Measurements from ENCODE around the gene ATOSA. TPM values are rescaled to one million over a fixed set of nuclear protein-coding genes. Genes with fewer than 3 reads are reported as not detected.

ATOSA gene
- total and polyA plus RNA-seq, 11 donors = 12.2 to 51.5 (median 29.8) TPM

DNA sequence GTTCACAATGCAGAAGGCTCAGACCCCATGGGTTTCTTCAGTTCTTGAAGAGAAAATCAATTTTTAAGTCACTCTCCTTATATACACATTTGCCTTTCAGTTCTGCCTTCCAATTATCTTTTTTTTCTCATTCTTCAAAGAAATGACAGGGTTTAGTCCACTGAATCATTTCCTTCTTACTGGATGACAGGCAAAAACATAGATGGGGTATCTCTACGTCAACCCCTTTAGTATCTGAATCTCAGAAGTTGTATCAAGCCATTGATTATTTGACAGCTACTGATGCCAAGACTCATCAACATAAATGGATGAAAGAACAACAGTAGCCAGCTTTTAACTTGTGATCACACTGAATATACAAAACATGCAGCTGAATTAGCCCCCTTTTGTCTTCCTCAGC lies 6.5 kb downstream of the ATOSA start:
- H3K27ac ChIP-seq = no peak overlapping the region
- H3K36me3 ChIP-seq = peaks cover 0 to 95% (median 90%) of the 10 kb centered on the region in 9 donors
- ATAC-seq (no peak), DNase-seq (no peak)
- 90 to 92% (median 91%) methylated on average over 1 of the region's 1 CpG for WGBS, 4 donors
- no peaks in the 10 kb centered on the region for H3K27me3 ChIP-seq
- no peak overlapping the region for H3K4me3 ChIP-seq
- intact Hi-C loops (cut with DNase I) = loop anchor here in 5 of 10 donors (10.0 kb wide), 4 partner anchors 48 to 98 kb away; no protein-coding TSS in a partner anchor
- peaks cover 7 to 69% (median 50%) of the 10 kb centered on the region in 12 donors for H3K4me1 ChIP-seq
- TF ChIP-seq POLR2A (IDR thresholded peaks at IDR 0.05) = no peak
- no peaks in the 10 kb centered on the region for H3K9me3 ChIP-seq

GRCh38 chr15:52670087-52670486 lies 9.1 kb downstream of the ATOSA start:
- H3K36me3 ChIP-seq = peaks cover 0 to 100% (median 97%) of the 10 kb centered on the region in 9 donors
- H3K27ac ChIP-seq = no peak overlapping the region
- ATAC-seq = no peak
- H3K9me3 ChIP-seq = no peaks in the 10 kb centered on the region
- WGBS, 4 donors = 71 to 81% (median 76%) methylated on average over 5 of the region's 5 CpGs
- no peak for DNase-seq
- no peak overlapping the region for H3K4me3 ChIP-seq
- no peaks in the 10 kb centered on the region for H3K27me3 ChIP-seq
- TF ChIP-seq POLR2A (IDR thresholded peaks at IDR 0.05) (no peak), CTCF (IDR thresholded peaks at IDR 0.05) (no peak)
- peaks cover 0 to 53% (median 30%) of the 10 kb centered on the region in 12 donors for H3K4me1 ChIP-seq
- intact Hi-C loops (cut with DNase I) = loop anchor here in 5 of 10 donors (10.0 kb wide), 4 partner anchors 45 to 95 kb away; no protein-coding TSS in a partner anchor

- no peaks in the 10 kb centered on the region for H3K9me3 ChIP-seq
- peak overlapping the region in 4 of 12 donors; percentile 3 to 28 (median 18) for H3K27ac ChIP-seq
- DNase-seq = no peak
- H3K27me3 ChIP-seq = no peaks in the 10 kb centered on the region
- ATAC-seq = peak in 1 of 4 donors; percentile 34
- WGBS, 4 donors = 59 to 66% (median 63%) methylated on average over 4 of the region's 4 CpGs
- intact Hi-C loops (cut with DNase I) = no loop called here
- TF ChIP-seq POLR2A (IDR thresholded peaks at IDR 0.05) (no peak), CTCF (IDR thresholded peaks at IDR 0.05) (no peak)
- H3K36me3 ChIP-seq = peaks cover 0 to 100% (median 96%) of the 10 kb centered on the region in 9 donors
- peaks cover 0 to 34% (median 15%) of the 10 kb centered on the region in 12 donors for H3K4me1 ChIP-seq
- H3K4me3 ChIP-seq = no peak overlapping the region
These were observed 11.1 kb downstream of the ATOSA start for GRCh38 chr15:52668133-52668532.

DNA sequence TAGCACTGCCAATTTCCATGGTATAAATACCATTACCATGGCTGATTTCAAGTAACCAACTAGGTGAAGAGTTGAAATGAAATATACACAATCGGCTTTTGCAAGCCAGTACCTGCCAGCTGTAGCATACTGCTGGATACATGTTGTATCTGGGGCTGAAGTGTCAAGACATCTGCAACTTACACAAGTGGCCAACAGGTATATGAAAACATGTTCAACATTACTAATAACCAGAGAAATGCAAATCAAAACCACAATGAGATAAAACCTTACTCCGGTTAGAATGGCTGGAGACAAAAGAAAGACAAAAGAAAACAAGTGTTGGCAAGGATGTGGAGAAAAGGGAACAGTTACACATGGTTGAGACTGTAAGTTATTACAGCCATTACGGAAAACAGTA lies 11.6 kb downstream of the ATOSA start:
- intact Hi-C loops (cut with DNase I) = no loop called here
- Histone ChIP-seq H3K9me3 (no peaks in the 10 kb centered on the region), H3K27ac (peak overlapping the region in 4 of 12 donors; percentile 10 to 28 (median 22)), H3K4me3 (no peak overlapping the region), H3K36me3 (peaks cover 0 to 100% (median 96%) of the 10 kb centered on the region in 9 donors), H3K4me1 (peaks cover 0 to 31% (median 14%) of the 10 kb centered on the region in 12 donors), H3K27me3 (no peaks in the 10 kb centered on the region)
- ATAC-seq (peak in 1 of 4 donors; percentile 41), DNase-seq (no peak)
- TF ChIP-seq POLR2A (IDR thresholded peaks at IDR 0.05) (no peak), CTCF (IDR thresholded peaks at IDR 0.05) (no peak)
- WGBS, 4 donors = 77 to 83% (median 79%) methylated on average over 3 of the region's 3 CpGs

Data from heart left ventricle (tissue), 16 donors.